ENCODE data around the gene LMF1.

LMF1 gene

DNA sequence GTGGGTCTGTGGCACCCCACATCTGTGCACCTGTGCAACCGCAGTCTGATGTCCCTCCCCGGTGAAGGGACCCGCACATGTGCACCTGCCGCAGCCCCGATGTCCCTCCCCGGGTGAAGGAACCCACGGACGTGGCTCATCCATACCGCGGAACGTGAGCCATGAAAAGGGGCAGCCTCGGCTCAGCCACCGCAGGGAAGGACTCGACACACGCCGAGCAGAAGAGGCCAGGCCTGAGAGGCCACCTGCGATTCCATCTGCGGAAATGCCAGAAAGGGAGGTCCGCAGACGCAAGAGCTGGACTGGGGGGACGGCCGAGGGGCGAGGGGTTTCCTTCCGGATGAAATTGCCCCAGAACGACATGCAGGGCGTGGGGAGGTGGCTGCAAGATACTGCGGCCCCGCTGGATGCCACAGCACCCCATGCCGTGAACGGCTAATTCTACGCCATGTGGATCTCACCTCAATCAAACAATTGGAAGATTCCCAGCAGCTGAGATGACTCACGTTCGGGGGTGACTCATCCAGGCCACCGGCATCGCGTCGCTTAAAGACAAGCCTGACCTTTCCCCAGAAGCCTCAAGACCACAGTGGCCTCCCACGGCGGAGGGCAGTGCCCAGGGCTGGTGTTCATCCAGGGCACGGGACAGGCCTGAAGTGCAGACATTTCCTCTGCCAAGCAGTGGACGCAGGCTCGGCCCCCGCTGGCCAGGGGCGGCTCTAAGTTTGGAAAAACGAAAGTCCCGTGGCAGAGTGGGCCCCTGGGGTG, 31.8 kb upstream of the LMF1 start:
- no peak for FAIRE-seq

DNA sequence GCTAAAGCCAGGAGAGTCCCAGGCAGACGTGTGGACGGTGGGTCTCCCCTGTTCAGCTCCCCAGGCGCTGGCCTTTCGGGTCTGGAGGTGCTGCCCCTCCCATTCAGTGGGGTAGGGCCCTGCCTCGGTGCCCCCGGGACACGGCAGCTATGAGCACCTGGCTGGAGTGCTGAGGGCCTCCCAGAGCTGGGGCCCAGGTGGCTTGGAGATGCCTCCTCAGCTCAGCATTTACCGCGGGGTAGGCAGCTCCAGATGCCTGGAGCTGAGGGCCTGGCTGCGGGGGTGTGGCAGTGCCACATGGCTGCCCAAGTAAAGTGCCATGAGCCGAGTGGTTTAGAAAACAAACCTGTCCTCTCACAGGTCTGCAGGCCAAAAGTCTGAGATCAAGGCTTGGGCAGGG, 30.3 kb upstream of the LMF1 start:
- no peak for FAIRE-seq

DNA sequence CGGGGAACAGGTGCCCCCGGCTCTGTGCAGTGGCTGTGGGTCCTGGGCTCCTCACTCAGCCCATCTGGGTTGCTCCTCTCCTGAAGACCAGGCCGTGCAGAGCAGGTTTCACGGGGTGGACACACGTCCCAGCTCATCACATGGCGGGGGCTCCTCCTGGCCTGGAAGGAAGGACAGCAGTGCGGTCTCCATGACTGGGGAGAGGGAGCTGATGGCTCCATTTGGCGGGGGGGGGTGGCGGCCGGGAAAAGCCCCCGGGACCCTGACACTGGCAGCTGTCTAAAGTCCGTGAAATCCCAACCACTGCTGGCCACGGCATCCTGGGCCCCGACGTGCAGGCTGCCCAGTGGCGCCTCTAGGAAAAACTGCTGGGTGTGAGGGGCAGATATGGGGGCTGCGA, 29.8 kb upstream of the LMF1 start:
- no peak for FAIRE-seq

DNA sequence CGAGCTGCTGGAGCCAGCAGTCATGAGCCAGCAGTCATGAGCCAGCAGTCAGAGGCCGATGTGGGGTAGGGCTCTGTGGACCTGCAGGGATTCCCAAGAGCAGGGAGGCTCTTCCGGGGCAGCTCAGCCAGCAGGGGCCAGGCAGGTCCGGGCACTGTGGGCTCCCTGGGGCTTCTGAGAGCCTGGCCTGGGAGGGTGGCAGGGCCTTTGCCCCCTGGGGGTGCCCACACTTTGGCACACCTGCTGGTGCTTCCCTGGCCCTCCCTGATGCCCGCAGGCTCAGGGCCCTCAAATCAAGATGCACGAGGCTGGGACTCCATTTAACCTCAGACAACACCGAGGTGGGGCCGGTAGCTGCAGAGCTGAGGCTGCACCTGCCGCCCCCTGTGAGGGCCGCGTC, 28.9 kb upstream of the LMF1 start:
- no peak for FAIRE-seq

DNA sequence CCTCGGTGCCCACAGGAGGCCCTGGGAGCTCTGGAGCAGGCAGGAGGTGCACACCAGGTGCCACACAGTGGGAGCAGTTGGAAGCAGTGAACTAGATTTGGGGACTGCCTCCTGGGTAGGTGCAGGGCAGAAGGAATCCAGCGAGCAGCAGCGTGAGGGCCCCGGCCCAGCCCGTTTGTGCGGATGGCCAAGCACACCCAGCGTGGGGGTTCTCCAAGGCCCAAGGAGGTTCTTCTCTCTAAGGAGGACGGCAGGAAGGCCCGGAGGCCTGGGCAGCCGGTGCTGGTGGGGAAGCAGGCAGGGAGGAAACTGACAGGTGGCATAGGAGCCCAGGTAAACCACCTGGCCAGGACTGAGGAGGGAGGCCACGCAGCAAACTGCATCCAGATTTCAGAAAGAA, 27.8 kb upstream of the LMF1 start:
- FAIRE-seq: no peak

DNA sequence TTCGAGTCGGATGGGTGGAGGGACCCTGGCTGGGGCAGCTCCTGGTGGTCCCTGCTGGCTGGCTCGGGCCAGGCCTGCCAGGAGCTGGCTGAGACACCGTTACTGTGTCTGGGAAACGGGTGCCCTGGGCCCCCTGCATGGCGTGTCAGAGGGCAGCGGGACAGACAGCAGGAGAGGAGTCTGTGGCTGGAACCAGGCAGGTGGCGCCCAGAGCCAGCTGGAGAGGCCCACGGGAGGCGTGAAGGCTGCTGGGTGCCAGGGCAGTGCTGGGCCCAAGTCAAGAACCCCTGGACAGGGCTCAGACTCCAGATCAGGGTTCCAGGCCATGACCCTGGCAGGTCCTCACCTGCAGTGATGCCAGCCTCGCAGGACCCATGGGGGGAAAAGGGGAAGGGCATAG, 27.4 kb upstream of the LMF1 start:
- FAIRE-seq: no peak

DNA sequence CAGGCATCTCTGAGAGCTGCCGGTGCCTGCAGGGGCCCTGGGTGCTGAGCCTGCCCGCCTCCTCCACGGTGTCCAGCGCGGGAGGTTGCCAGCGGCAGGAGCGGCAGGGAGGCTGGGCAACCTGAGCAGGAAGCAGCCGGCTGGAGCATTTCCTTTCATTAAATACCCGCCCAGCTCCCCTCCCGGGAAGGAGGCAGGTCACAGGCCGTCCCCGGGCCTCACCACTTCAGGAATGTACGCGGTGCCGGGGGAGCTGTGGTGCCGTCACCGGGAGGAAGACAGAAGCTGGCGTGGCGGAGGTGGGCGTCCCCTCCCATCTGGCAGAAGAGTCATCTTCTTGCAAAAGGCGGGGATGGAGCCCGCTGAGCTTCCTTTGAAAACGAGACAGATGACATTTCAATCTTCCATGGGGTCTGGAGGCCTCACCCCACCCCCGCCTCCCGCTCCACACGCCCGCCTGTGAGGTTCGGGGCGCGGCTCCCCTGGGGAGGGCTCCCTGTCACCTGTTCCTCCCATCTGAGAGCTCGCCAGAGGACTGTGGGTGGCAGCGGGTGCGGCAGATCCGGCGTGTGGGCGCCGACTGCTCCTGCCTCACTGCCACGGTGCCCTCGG, 26.8 kb upstream of the LMF1 start:
- FAIRE-seq: no peak

DNA sequence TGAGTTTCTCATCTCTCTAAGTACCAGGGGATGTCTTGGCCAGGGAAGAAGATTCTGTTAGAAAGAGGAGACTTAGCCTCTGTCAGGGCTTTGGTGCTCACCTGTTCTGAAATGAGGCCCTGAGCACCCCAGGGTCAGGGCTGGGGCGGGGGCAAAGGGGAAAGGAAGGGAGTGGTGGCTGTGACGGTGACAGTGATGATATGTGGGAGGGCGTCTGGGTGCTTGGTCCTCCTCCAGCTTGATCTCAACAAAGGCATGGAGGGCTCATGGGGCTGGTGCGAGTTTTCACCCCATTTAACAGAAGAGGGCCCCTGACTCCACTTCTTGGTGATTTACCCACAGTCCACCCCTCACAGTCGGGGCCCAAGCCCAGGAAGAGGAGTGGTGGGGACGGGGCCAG, 25.9 kb upstream of the LMF1 start:
- no peak for FAIRE-seq

DNA sequence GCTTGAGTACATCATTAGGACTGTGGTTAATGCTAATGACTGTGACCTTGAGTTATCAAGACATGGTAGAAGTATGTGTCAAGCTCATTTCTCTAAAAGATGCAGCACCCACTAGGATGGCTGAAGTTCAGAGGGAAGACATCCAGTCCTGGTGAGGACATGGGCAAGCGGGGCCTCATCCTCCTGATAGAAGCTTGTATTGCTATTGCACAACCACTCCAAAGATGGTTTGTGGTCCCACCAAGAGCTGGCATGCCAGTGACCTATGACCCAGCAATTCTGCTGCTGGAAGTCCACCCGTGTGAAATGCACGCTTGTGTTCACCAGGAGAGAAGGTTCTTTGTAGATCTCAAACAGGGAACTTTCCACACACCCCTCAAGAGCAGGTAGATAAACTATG, 25.0 kb upstream of the LMF1 start:
- FAIRE-seq: no peak

DNA sequence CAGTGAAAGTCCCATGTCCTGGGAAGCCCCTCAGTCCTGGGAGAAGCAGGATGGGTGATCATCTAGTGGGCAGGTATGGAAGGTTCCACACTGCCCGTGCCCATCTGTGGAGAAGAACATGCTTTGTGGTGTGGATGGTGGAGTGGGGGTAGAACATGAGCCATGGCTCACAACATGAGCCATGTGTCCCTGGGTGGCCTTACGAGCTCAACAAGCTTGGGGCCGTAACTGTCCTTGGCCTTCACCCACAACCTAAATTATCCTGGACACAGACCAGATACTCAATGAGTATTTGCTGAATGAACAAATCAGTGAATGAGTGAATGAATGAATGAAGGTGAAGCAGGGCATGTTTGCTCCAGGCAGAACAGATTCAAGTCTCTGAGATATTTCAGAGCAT, 24.3 kb upstream of the LMF1 start:
- FAIRE-seq: no peak

DNA sequence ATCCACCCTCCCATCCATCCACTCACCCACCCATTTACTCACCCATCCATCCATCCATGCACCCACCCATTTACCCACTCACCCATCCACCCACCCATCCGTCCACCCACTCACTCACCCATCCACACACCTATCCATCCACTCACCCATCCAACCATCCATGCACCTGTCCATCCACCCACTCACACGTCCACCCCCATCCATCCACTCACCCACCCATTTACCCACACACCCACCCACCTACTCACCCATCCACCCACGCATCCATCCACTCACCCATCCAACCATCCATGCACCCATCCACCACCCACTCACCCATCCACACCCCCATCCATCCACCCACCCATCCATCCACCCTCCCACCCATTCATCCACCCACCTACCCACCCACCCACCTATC, 22.9 kb upstream of the LMF1 start:
- FAIRE-seq: no peak

DNA sequence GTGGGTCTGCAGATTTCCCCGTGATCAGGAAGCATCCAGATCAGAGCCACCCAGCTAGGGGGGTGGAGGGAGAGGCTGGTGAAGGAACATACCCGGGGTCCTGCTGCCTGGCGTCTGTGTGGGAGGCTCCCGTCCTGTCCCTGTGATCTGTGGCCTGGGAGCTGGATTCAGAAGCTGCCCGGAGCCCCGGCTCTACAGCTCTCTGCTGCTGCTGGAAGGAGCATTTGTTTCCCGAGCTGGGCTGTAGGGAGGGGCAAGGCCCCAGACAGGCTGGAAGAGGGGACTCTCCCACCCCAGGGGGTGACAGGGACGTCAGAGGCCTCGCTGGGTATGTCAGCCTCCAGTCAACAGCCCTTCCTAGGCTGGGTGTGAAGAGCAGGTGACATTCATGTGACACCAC, 21.0 kb upstream of the LMF1 start:
- FAIRE-seq: no peak

DNA sequence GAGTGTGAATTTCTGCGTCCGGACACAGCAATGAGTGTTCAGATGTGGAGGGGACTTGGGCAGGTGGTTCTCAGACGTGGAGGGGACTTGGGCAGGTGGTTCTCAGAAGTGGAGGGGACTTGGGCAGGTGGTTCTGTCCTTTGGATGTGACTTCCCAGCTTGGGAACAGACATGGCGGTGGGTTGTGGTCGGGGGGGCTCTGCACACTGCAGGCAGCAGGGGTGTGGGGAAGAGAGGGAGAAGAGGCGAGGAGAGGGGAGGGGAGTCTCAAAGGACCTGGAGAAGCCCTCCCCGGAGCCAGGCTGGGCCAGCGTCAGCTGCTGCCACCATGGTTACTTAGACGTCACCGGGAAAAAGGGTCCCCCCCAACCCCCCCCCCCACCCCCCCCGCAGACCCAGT, 20.6 kb upstream of the LMF1 start:
- FAIRE-seq: no peak

DNA sequence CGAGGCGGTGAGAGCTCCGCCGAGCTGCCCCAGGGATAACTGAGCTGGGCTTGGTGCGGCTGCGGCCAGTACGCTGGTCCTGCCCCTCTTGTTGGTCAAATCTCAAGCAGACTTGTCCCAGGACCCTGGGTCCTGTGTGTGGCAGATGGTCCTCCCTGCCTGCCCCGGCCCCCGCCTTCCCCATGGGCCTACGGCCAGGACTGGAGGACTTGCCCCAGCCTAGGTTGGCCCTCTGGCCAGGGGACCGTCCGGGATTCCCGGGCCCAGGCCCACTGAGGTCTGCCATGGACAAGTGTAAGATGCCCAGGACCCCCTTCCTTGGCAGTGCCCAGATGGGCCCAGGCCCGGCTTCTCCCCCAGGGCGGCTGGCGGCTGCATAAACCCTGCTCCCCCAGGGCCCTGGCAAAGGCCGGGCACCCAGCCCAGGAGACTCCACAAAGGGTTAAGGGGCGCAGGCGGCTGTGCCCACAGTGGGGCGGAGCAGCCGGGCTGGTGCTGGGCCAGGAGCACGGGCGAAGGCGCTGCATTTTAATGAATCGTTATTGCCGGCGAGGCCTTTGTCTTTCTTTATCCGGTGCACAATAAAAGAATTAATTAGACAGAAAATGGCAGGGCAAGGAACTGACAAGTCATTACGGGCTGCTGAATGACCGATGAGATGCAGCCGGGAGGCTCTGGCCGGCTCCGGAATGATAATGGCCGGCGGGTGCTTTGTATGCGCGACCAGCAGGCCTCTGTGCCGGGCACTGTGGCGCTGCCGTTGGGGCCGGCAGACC, 19.9 kb upstream of the LMF1 start:
- no peak for FAIRE-seq

DNA sequence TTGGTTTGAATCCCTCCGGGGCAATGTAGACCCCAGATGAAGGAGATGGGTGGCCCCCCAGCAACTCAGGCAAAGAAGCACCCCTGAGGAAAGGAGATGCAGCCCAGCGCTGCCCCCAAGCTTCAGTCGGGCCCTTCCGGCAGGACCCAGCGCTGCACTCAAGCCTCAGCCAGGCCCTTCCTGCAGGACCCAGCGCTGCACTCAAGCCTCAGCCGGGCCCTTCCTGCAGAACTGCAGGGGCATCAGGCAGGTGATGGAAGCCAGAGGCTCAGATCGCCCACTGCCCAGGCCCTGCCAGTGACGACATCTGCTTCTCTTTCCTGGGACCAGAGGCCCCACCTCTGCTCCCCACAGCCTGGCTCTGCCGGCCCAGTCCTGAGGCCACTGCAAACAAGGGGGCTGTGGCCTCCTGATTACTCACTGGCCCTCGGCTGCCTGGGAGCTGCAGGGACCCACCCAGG, 18.6 kb upstream of the LMF1 start:
- FAIRE-seq: no peak

DNA sequence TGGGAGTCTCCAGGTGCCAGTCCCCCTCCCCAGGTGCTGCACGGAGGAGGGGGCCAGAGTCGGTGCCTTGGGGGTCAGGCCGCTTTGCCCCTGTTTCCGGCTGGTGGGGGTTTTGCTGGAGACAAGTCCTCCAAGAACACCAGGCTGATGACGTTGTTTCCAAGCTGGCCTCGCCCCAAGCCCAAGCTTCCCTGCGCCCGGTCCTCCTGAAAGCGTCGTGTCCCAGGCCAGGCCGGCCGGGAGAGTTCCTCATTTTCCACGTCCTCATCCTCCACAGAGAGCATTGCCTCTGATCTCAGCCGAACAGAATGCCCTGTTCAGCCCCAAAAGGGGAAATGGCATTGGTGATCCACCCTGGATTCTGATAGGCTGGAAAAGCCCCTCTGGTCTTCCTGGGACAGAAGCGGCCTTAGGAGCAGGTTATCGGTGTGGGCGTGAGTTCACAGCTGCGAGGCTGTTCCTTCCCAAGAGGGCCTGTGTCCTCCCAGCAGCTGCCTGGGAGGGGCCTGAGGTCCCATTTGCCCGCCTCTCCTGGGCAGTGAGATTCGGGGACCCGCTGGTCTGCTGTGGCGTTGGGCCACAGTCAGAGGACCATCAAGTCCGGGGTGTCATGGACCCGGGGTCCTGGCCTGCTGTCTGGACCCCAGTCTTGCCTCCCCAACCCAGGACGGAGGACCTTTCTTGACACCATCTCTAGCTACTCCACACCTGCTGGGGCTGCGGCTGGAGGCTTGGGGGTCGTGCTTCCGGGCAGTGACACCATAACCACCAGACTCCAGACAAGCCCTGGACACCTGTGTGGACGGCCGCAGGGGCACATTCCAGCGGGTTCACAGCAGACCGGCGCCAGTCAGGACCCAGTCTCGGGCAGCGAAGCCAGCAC, 17.9 kb upstream of the LMF1 start:
- FAIRE-seq: no peak

DNA sequence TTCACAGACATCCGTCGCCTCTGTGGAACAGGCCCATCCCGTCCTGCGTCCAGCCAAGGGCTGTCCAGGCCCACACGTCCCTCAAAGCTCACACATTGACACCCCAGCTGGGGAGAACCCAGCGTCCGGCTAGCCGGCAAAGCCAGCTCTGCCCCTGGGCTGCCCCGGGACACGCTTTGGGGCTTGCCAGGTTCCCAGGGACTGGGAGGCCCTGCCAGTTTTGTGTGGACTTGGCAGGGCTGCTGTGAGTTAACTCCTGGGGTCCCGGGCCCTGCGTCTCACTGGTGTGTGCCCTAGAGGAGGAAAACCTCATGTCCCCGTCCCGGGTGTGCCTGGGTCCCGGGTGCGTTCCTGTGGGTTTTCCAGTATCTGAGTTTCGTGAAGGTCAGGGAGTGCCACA, 17.1 kb upstream of the LMF1 start:
- FAIRE-seq: no peak

DNA sequence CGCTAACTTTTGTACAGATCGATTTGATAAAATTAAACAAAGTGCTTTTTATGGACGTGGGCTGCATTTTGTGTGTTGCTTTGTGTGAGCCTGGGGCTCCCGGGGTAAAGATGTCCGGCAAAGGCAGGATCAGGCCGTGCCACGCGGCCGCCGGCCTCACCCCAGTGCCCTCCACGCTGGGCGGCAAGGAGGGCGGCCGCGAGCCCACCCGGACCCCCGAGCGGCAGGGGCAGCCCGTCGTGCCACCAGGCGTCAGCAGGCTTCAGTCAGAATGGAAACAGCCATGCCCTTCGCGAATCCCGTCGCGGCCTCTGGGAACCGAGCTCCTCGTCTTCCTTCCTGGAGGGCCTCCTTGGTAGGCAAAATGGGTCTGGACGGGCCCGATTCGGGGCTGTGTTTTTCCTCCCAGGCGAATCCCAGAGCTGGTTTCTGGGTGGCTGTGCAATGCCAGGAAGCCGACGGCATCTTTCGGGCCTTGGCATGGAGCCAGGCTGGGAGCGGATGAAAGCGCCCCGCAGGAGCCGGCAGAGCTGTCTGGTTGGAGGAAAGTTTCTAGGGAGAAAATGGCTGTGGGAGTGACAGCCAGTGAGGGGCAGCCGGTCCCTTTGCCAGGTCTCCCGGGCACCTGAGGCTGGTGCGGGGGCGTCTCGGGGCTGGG, 16.3 kb upstream of the LMF1 start:
- no peak for FAIRE-seq

DNA sequence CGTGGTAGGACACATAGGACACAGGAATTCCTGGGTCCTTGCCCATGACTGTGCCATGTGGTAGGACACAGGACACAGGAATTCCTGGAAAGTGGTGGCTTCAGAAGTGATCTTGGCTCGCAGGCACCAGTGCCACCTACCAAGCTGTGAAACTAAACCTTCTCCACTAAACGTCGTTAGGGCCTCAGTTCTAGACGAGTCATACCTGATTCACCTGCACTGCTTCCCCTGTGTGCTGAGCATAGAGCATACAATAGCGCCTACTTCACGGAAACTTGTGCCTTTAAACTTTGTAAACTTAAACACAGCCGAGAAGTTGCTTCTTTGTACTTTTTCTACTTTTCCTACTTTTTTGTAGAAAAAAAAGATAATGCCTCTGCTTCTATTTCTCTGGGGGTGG, 15.6 kb upstream of the LMF1 start:
- FAIRE-seq: no peak

DNA sequence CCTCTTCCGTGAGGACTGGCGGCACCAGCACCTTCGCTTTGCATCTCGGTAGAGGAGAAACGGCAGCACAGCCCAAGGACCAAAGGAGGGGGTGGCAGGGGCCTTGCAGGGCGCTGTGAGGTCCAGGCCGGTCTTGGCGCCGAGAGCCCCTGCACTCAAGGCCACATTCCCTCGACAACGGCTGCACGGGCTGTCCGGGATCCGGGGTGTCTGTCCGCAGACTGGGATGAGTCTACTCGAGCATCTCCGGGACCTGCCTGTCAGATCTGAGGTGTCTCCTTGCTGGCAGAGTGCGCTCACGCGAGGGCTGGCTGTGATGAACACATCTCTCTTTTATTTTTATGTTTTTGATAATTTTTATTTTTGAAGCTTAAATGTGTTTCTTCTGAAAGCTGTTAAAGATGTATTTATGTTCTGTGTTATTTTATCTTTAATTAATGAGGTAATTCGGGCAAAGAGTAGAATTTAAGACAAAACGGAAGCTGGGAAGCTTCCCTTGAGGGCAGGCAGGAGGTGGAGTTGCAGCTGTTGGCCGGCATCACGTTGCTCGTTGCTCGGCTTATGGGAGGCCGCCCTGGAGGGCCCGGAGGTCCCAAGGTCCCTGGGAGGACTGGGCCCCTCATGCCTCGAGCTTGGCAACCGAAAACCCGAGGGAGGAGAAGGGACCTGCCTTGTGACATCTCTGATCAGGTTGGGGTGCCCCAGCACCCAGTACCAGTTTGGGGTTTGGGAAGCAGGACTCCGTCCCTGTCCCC, 15.0 kb upstream of the LMF1 start:
- no peak for FAIRE-seq

DNA sequence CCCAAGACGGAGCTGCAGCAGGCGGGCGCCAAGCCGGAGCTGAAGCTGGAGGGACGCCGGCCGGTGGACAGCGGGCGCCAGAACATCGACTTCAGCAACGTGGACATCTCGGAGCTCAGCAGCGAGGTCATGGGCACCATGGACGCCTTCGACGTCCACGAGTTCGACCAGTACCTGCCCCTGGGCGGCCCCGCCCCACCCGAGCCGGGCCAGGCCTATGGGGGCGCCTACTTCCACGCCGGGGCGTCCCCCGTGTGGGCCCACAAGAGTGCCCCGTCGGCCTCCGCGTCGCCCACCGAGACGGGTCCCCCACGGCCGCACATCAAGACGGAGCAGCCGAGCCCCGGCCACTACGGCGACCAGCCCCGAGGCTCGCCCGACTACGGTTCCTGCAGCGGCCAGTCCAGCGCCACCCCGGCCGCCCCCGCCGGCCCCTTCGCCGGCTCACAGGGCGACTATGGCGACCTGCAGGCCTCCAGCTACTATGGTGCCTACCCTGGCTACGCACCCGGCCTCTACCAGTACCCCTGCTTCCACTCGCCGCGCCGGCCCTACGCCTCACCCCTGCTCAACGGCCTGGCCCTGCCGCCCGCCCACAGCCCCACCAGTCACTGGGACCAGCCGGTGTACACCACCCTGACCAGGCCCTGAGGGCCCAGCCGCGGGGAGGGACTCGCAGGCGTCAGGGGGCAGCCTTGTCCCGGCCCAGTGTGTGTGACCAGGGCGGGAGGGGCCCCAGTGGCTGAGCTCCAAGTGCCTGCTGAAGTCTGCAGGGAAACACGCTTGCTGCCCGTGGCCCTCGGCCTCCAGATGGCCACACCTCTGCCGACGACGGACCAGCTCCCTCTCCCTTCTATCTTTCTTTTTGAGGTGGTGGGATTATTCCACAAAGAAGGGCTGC, 14.2 kb upstream of the LMF1 start:
- FAIRE-seq: no peak

Data from islet of Langerhans (tissue), 1 donor.